Amygdala (tissue), 56 donors: ENCODE data around the gene CDH16.
"Not testable (repeated sequence)": the region's sequence is repeated elsewhere in the genome, so short reads cannot be mapped to it uniquely, and the experiment has no call there.

Source experiments
- DNase-seq, 56 donors: peaks; one replicate each; lab custom pipeline; 2025; lab: John Stamatoyannopoulos, UW

The CDH16 gene

DNA sequence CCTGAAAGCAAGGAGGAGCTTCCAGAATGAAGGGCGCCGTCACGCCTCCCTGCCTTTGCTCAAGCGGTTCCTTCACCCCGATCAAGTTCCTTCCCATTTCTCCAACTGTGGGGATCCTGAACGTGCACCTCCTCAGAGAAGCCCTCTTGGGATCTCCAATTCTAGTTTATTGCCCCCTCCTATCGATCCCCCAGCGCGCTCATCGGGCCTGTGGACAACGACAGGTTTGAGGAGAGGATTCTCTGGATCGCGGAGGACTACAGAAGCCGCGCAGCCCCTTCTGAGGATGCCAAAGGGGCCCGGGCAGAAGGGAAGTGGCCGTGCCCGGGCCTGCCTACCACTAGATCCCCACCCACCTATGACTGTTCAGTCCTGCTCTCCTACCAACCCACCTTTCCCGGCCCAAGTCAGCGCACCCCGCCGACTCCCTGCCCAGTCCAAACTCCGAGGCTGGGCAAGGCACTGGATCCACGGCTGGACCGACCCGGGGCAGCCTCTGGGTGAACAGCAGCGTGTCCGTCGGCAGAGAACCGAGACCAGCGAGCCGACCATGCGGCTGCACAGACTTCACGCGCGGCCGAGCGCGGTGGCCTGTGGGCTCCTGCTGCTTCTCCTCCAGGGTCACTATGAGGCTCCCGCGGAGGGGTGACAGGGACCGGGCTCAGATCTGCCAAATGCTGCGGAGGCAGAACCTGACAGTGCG lies 29.6 kb upstream of the CDH16 start:
- peak in 3 of 56 donors; percentile 22 to 35 (median 23) for DNase-seq

DNA sequence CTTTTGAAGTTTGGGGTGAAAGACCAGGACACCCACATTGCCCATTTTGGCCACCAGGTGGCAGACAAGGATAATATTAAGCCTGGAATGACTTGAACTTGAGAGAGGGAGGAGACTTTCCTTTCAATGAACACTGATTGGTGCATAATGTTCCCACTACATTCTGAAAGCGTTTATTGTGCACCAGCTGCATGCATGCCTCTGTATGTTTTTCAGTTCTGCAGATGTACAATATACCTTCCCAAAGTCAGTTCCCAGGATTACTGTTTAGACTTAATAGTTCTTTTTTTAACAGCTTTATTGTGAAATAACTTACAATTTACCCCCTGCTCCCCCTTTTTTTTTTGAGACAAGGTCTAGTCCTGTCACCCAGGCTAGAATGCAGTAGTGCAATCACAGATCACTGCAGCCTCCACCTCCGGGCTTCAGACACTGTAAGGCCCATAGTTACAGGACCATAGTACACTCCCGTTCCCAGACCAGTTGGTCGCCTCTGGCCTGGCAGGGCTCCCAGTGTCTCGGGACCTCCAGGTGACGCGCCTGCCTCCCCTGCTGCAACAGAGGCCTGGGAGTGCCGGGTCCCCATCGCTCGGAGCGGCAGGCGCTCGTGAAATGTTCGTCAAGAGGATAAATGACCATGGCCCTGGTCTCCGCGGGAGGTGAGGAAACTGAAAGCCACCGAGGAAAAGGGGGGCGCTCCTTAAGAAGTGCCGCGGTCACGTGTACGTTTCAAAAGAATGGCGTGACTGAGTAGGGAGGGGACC lies 28.8 kb upstream of the CDH16 start:
- DNase-seq, result peak in 50 of 56 donors; percentile 9 to 93 (median 56)

DNA sequence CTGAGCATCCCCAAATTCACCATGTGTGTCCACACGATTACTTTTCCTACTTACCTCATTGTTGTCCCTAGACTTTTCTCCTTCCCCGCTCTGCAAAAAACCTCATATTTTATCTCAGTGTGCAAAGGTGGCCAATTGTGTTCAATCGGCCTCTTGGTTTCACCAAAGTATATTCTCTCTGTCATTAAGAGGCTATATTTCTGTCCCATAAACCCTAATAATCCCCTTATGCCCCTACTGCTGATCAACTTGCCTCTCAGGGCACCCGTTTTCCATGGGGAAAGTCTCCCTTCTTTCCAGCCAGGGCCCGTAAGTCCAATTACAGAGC lies 28.3 kb upstream of the CDH16 start:
- no peak for DNase-seq

DNA sequence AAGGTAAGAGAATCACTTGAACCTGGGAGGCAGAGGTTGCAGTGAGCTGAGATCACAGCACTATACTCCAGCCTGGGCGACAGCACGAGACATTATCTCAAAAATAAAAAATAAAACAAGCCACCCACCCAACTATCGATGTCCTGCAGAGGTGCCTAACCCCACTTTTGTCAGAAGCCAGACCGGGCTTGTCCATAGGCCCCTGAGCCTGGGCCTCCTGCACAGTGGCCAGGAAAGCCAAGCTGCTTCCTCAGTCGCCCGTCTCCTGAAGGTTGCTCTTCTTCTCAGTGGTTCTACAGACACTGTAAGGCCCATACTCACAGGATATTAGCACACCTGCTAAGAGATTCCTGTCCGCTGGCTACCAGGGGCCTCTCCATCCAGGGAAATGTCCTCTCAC lies 27.9 kb upstream of the CDH16 start:
- DNase-seq, result no peak

DNA sequence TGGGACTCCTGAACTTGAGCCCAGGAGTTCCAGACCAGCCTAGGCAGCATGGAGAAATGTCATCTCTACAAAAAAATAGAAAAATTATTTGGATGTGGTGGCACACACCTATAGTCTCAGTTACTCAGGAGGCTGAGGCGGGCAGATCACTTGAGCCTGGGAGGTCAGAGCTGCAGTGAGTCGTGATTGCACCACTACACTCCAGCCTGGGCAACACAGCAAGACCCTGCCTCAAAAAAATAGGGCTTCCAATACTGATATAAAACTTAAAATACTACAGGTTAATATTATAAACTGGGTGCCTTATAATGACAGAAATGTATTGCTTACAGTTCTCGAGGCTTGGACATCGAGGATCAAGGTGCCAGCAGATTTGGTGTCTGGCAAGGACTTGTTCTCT lies 27.3 kb upstream of the CDH16 start:
- DNase-seq, result no peak

DNA sequence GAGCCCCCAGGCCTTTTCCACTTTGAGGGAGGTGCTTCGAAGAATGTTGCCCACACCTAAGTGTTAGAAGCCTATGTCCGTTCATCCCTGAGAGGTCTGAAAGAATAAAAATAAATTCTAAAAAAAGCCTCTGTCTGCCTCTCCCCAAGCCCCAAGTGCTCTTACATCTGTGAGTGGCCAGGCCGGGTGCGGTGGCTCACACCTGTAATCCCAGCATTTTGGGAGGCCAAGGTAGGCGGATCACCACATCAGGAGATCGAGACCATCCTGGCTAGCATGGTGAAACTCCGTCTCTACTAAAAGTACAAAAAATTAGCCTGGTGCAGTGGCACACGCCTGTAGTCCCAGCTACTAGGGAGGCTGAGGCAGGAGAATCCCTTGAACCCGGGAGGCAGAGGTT lies 26.3 kb upstream of the CDH16 start:
- DNase-seq, result not testable (repeated sequence)

DNA sequence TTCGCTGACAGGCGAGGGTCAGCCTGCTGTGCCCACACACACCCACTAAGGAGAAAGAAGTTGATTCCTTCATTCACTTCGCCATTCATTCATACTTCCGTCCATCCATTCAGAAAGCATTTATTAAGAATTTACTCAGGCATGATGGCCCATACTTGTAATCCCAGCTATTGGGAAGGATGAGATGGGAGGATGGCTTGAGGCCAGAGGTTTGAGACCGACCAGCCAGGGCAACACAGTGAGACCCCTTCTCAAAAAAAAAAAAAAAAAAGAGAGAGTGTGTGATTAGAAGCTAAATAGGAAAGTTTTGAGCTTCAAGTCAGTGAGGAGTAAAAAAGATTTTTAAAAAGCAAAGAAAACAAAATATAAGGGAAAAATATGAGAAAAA lies 25.4 kb upstream of the CDH16 start:
- no peak for DNase-seq

DNA sequence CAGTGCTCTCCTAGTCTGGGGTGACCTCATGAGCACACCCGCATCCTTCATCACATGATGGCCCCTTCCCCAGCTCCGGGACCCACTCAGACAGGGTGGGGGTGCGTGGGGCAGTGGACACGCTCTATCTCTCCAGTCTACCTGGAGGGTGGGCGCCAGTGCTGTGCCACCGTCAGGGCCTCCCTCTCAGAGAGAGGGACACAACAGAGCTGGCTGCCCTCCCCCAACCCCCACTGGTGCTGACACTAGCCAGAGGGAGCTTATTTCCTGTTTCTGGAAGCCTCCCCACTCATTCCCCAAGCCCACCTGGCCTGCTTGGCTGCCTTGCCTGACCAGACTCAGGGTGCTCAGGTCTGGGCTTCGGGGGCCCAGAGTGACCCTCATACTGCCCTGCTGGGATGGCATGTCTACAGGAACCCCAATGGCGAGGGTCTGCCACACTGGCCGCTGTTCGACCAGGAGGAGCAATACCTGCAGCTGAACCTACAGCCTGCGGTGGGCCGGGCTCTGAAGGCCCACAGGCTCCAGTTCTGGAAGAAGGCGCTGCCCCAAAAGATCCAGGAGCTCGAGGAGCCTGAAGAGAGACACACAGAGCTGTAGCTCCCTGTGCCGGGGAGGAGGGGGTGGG lies 24.9 kb upstream of the CDH16 start:
- DNase-seq, result no peak

DNA sequence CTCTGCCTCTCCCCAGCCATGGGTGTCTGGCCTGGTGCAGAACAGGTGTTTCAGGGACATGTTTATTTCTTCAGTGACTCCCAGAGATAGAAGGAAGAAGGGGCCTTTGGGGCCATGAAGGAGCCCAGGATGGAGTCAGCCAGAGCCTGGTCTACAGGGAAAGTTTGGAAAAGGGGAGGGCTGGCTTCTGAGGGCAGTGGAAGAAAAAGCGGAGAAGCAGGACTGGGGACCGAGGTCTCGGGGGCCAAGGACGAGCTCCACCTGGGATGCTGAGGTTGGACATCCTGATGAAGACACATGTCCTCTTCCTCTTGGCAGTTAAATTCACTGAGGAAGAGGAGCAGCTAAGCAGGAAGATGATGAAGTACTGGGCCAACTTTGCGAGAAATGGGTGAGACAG lies 24.3 kb upstream of the CDH16 start:
- DNase-seq, result no peak

DNA sequence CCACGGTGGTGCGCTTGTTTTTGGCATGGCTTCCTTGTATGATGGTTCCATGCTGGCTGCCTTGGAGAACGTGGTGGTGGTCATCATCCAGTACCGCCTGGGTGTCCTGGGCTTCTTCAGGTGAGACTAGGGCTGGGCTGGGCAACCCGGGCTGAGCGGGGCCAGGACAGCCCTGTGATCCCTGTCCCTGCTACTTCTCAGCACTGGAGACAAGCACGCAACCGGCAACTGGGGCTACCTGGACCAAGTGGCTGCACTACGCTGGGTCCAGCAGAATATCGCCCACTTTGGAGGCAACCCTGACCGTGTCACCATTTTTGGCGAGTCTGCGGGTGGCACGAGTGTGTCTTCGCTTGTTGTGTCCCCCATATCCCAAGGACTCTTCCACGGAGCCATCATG lies 21.6 kb upstream of the CDH16 start:
- DNase-seq, result no peak

DNA sequence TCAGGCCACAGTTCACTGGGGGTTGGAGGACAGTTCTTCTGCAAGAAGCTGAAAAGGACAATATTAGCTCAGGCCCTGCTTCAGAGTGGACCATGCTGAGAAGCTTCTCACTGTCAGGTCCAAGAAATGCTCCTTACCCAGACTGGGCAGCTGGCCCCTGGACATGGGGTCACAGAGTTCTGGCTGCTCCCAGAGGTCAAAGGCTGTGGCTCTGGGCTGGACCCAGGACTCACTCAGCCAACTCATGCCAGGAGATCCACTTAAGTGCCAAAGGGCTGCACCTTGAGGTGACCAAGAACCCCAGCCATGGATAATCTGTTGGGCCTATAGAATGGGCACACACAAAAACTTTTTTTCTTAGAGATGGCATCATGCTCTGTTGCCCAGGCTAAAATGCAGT lies 20.7 kb upstream of the CDH16 start:
- no peak for DNase-seq

DNA sequence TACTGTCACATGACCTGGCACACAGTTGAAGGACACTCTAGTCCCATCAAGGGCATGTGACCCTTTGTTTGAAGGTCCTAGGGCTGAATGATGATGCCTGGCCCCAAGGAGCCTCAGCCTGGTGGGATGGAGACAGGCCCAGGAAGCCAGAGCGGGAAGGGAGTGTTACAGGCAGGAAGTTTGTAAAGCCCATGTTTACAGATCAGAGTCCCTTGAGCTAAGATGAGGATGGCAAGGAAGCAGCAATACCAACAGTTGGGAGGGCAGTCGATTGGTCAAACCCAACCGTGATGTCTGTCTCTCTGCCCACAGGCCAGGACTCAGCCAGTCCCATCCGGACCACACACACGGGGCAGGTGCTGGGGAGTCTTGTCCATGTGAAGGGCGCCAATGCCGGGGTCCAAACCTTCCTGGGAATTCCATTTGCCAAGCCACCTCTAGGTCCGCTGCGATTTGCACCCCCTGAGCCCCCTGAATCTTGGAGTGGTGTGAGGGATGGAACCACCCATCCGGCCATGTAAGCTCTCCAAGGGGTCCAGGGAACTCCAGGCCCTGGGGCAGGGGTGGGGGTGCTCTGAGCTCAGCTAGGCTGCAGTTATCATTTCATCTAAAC lies 19.1 kb upstream of the CDH16 start:
- no peak for DNase-seq

DNA sequence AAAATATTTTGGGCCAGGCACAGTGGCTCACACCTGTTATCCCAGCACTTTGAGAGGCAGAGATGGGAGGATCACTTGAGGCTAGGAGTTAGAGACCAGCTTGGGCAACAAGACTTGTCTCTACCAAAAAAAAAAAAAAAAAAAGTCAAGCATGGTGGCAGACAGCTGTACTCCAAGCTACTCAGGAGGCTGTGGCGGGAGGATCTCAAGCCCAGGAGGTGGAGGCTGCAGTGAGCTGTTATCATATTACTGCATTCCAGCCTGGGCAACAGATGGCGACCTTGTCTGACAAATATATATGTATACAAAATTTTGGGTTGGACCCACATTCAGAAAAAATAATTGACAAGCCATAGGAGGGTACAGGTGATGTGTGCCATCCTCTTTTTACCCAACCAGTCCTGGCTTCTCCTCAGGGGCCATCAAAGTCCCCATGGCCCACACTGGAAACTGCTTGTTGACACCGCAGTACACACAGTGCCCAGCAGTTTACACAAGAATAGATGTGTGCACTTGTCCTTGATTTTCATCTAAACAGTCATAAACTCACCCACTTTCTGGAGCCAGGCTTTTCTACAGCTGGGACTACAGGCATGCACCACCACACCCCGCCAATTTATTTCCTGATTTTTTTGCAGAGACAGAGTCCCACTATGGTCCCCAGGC lies 18.3 kb upstream of the CDH16 start:
- no peak for DNase-seq

DNA sequence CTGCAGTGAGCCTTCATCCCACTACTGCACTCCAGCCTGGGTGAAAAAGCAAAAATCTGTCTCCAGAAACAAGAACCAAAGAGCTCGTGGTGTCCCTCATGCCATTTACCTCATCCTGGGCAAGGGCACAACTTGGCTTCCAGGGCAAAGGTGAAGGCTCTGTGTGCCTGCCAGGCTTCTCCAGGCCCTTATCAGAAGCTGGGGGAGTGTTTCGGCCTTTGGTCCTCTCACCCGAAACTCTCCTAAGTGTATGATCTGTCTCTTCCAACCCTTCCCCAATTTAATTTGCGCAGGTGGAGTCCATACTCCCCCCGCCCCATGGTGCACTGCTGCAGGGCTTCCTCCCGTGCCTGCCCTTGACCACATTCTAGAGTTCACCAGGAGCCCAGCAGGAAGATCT lies 17.8 kb upstream of the CDH16 start:
- no peak for DNase-seq

DNA sequence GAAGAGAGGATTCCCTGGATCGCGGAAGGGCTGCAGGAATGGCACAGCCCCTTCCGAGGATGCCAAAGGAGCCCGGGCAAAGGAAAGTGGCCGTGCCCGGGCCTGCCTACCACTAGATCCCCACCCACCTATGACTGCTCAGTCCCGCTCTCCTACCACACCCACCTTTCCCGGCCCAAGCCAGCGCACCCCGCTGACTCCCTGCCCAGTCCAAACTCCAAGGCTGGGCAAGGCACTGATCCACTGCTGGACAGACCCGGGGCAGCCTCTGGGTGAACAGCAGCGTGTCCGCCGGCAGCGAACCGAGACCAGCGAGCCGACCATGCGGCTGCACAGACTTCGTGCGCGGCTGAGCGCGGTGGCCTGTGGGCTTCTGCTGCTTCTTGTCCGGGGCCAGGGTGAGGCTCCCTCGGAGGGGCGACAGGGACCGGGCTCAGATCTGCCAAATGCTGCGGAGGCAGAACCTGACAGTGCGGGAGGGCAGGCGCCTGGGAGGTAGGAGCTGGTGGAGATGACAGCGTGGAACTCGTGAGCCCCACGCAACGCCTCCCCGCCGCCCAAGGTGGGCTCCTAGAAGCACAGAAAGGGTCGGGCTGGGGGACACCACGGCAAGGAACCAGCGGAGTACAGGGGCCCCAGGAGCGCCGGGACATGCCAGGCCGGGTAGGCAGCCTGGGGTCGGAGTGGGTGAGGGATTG lies 16.8 kb upstream of the CDH16 start, which contains the start of gene CES2:
Gene CES2 (plus strand): TSS at position 203 of the 698 bp plus-strand sequence. CDS start 120 bp downstream, at position 323.
- peak in 7 of 56 donors; percentile 8 to 36 (median 18) for DNase-seq

DNA sequence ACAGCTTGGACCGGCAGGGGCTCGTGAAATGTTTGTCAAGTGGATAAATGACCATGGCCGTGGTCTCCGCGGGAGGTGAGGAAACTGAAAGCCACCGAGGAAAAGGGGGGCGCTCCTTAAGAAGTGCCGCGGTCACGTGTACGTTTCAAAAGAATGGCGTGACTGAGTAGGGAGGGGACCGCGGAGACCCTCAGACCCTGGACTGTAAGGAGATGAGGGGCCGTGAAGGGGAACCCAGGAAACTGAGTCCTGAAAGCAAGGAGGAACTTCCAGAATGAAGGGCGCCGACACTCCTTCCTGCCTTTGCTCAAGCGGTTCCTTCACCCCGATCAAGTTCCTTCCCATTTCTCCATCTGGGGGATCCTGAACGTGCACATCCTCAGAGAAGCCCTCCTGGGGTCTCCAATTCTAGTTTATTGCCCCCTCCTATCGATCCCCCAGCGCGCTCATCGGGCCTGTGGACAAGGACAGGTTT lies 16.2 kb upstream of the CDH16 start:
- peak in 2 of 56 donors; percentile 29 to 31 for DNase-seq

DNA sequence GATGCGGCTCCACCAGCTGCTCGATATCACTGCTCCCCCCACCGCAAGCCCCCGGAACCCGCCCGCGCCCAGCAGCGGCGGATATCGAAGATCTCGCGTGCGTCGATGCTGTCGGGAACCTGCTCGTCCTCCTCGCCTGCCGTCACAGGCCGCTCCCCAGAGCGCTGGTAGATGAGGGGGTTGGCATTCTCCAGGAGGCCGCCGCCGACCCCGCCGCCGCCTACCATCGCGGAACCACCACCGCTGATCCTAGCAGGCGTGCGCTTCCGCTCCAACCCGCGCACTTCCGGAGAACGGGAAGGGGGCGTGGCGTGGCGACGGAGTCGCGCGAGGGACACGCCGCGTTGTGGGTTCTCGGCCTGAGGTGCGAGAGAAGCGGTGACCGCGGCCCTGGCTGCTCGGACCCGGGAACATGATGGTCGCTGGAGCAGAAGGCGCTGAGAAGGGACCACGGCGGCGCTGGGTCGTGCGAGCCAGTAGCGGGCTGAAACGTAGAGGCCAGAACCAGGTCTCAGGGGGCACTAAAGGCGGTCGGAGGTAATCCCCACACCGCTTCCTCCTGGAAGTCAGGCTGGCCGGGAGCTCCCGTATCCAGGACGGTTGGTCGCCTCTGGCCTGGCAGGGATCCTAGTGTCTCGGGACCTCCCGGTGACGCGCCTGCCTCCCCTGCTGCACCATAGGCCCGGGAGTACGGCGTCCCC lies 15.6 kb upstream of the CDH16 start, which contains the start of gene CIAO2B:
Gene CIAO2B (minus strand): TSS at position 265 of the 701 bp plus-strand sequence. CDS start 38 bp downstream, at position 227.
- peak in 53 of 56 donors; percentile 31 to 91 (median 78) for DNase-seq

DNA sequence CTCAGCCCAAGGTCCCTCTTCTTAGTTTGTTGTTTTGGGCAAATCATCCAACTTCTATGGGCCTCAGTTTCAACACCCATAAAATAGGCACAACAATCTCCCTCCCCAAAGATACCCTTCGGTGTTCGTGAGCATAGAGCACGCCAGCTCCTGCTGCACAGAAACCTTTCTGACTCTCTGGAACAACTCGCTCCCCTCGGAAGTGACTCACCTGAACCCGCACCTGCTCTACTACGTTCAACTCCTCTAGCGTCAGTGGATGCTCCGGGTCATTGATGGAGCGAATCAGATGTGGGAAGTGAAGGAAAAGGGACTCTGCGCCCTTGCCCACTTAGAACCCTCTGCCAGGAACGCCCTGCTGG lies 15.1 kb upstream of the CDH16 start:
- DNase-seq, result no peak

DNA sequence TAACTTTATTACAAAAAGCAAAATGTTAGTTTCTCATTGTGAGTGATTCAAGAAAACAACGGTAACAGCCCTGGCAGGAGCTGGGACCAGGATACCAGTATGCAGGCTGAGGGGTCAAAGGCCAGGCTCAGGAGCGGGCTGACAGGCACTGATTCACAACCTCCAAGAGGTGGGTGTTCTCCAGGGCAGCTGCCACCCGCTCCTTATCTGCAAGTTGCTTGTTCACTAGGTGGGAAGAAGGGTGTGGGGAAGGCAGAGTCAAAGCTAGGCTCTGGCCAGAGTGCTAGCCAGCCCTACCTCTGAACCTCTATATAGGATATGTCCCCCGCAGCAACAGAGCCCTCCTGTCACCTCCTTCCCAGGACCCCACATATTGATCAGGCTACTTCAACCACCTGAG lies 13.4 kb upstream of the CDH16 start:
- DNase-seq, result no peak
